Measurements from ENCODE around the gene CARM1.

CARM1 gene

GRCh38 chr19:10895920-10896319, 24.6 kb downstream of the CARM1 start:
- H3K4me3 ChIP-seq (ENCODE audit: low read depth, low read length): no peak overlapping the region
- no peak for TF ChIP-seq CTCF (IDR thresholded peaks at IDR 0.05; ENCODE audit: low read depth, low read length, missing control alignments)
- no peak for DNase-seq (ENCODE audit: low read depth)

GRCh38 chr19:10896851-10897526, 25.6 kb downstream of the CARM1 start:
- no peak overlapping the region for H3K4me3 ChIP-seq (ENCODE audit: low read depth, low read length)
- no peak for DNase-seq (ENCODE audit: low read depth)
- no peak for TF ChIP-seq CTCF (IDR thresholded peaks at IDR 0.05; ENCODE audit: low read depth, low read length, missing control alignments)

GRCh38 chr19:10898633-10899032, 27.3 kb downstream of the CARM1 start:
- no peak overlapping the region for H3K4me3 ChIP-seq (ENCODE audit: low read depth, low read length)
- TF ChIP-seq CTCF (IDR thresholded peaks at IDR 0.05; ENCODE audit: low read depth, low read length, missing control alignments): no peak
- no peak for DNase-seq (ENCODE audit: low read depth)

DNA sequence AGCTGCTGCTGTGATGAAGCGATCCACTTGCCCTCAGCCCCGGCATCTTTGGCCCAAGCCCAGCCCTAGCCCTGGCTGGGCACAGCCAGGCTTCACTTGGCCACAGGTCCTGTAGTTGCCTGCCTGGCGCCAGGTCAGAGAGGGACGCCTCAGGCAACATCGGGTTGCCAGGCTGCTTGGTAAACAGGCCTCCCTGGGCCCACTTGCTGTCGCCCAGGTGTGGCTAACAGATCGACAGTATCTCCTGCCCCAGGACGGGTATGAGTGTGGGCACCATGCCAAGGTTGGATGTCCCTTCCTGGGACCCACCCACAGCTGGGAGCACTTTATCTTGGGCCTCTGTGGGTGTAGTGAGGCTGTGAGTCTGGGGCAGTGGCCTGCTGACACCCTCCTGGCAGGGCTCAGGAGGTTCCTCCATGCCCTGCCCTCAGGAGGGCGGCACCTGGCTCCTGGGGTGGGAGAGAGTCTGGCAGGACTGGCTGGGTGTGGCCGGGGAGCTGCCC, 27.8 kb downstream of the CARM1 start:
- H3K4me3 ChIP-seq (ENCODE audit: low read depth, low read length): no peak overlapping the region
- TF ChIP-seq CTCF (IDR thresholded peaks at IDR 0.05; ENCODE audit: low read depth, low read length, missing control alignments): no peak
- no peak for DNase-seq (ENCODE audit: low read depth)

GRCh38 chr19:10907925-10908324, 36.6 kb downstream of the CARM1 start:
- TF ChIP-seq CTCF (IDR thresholded peaks at IDR 0.05; ENCODE audit: low read depth, low read length, missing control alignments): no peak
- DNase-seq (ENCODE audit: low read depth): no peak
- no peak overlapping the region for H3K4me3 ChIP-seq (ENCODE audit: low read depth, low read length)

- DNase-seq (ENCODE audit: low read depth): no peak
- TF ChIP-seq CTCF (IDR thresholded peaks at IDR 0.05; ENCODE audit: low read depth, low read length, missing control alignments): no peak
- H3K4me3 ChIP-seq (ENCODE audit: low read depth, low read length): no peak overlapping the region
Measured at GRCh38 chr19:10908380-10908960, 37.1 kb downstream of the CARM1 start.

Data from GM12864 (cell line).